Kidney epithelial cell (primary cell): ENCODE results near the gene LAYN. TPM values are rescaled to one million over a fixed set of nuclear protein-coding genes. Genes with fewer than 3 reads are reported as not detected.

Experiments
- DNase-seq: peaks from one replicate; pipeline ENCODE4 v3.0.0-alpha.2; 2010; ENCODE audit warnings: low read depth
- H3K27me3 ChIP-seq: 2 replicates; pipeline ENCODE4 v1.6.0; 2011; ENCODE audit warnings: low read length; ENCODE audit not compliant: control insufficient read depth, insufficient read depth
- H3K36me3 ChIP-seq: 2 replicates; pipeline ENCODE4 v1.5.1; 2011; ENCODE audit warnings: low read length; ENCODE audit not compliant: control insufficient read depth, insufficient read depth
- H3K4me3 ChIP-seq: 2 replicates; pipeline ENCODE4 v1.5.1; 2011; ENCODE audit warnings: low read depth, mild to moderate bottlenecking, control low read depth, low read length
- CTCF ChIP-seq: IDR thresholded peaks from 2 replicates; pipeline ENCODE4 v1.5.1; 2011; ENCODE audit warnings: mild to moderate bottlenecking, moderate library complexity, low read length, control low read depth, inconsistent platforms; ENCODE audit not compliant: insufficient read depth, poor library complexity, severe bottlenecking
- total RNA-seq: library from RNA; depleted of rRNA; stranded (reverse); fragments of >200 nt; gene quantifications from 2 replicates; pipeline ENCODE4 v1.2.3, GENCODE V29; 2015

LAYN gene
- total RNA-seq, 1 donor from 2014 or later = 29.1 TPM

GRCh38 chr11:111601979-111602864 is 61.7 kb downstream of the LAYN start, which contains the start of gene SIK2:
Gene SIK2, plus strand, starts transcription at chr11:111602449. Its CDS starts 115 bp downstream, at chr11:111602564.
- peak; percentile 84 for TF ChIP-seq CTCF
- peak; percentile 67 for DNase-seq
- no peaks in the 10 kb centered on the region for H3K36me3 ChIP-seq
- no peaks in the 10 kb centered on the region for H3K27me3 ChIP-seq
- peak within 1 kb of the TSS; percentile 99 for H3K4me3 ChIP-seq

- Histone ChIP-seq H3K4me3 (peak overlapping the region; percentile 99), H3K27me3 (no peaks in the 10 kb centered on the region), H3K36me3 (no peaks in the 10 kb centered on the region)
- TF ChIP-seq CTCF = no peak
- no peak for DNase-seq
Observed at GRCh38 chr11:111602865-111603610, 62.5 kb downstream of the LAYN start.

- TF ChIP-seq CTCF = no peak
- Histone ChIP-seq H3K4me3 (peak overlapping the region; percentile 99), H3K27me3 (no peaks in the 10 kb centered on the region), H3K36me3 (no peaks in the 10 kb centered on the region)
- no peak for DNase-seq
Observed at GRCh38 chr11:111603611-111604130, 63.2 kb downstream of the LAYN start.

GRCh38 chr11:111604392-111605009 is 64.0 kb downstream of the LAYN start:
- Histone ChIP-seq H3K27me3 (no peaks in the 10 kb centered on the region), H3K36me3 (no peaks in the 10 kb centered on the region), H3K4me3 (peak overlapping the region; percentile 99)
- DNase-seq = no peak
- peak; percentile 54 for TF ChIP-seq CTCF

GRCh38 chr11:111605681-111606080 is 65.2 kb downstream of the LAYN start:
- TF ChIP-seq CTCF = no peak
- Histone ChIP-seq H3K27me3 (no peaks in the 10 kb centered on the region), H3K36me3 (no peaks in the 10 kb centered on the region), H3K4me3 (no peak overlapping the region)
- DNase-seq = no peak
